Measurements from ENCODE around the gene SSH2.

Gene SSH2

DNA sequence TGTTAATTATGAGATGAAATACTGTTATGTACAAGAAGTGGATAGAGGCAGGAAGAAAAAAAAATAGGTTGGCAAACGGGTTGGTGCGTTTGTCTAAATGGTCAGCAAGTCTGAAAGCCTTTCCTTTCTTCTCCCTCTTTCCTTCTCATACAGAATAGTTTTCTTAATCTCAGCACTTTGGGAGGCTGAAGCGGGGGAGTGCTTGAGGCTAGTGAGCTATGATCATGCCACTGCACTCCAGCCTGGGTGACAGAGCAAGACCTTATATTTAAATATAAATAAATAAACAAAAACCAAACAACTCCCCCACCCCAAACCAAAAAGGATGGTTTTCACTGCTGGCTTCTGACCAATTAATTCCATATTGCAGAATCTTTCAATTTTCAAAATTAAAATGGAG lies 232.7 kb downstream of the SSH2 start:
- H3K9me3 ChIP-seq (ENCODE audit: severe bottlenecking) = no peaks in the 10 kb centered on the region
- TF ChIP-seq, protein P1, sequence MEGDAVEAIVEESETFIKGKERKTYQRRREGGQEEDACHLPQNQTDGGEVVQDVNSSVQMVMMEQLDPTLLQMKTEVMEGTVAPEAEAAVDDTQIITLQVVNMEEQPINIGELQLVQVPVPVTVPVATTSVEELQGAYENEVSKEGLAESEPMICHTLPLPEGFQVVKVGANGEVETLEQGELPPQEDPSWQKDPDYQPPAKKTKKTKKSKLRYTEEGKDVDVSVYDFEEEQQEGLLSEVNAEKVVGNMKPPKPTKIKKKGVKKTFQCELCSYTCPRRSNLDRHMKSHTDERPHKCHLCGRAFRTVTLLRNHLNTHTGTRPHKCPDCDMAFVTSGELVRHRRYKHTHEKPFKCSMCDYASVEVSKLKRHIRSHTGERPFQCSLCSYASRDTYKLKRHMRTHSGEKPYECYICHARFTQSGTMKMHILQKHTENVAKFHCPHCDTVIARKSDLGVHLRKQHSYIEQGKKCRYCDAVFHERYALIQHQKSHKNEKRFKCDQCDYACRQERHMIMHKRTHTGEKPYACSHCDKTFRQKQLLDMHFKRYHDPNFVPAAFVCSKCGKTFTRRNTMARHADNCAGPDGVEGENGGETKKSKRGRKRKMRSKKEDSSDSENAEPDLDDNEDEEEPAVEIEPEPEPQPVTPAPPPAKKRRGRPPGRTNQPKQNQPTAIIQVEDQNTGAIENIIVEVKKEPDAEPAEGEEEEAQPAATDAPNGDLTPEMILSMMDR (IDR thresholded peaks at IDR 0.05; ENCODE audit: low read depth, low read length) = no peak

DNA sequence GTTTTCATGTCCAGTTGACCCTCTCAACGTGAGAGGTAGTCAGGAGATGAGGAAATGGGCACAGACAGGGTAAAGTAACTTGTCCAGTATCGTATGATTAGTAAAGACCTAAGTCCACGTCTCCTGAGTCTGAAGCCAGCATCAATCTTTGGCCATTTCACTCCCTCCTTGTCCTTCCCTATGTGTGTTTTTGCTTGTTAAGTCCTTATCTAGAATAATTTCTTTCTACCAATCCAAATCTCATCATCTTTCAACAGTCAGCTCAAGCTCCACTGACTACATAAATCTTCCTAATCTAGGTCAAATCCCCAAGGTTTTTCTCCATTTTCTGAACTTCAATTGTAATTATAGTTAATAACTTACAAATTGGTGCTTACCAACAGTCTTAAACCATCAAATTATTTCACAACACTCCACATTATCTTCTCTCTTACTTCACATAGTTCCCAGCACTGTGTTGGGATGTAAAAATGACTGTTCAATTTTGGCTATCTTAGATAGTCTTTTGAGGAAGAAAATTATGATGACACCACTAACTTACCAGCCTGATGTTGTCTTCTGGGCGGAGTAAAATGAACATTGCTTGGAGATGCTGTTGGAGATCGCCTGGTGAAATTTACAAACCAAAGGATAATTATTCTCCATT lies 235.0 kb downstream of the SSH2 start:
- Histone ChIP-seq H3K9me3 (ENCODE audit: severe bottlenecking) (no peaks in the 10 kb centered on the region), H3K27me3 (ENCODE audit: insufficient read depth, low read depth, severe bottlenecking) (no peaks in the 10 kb centered on the region), H3K27ac (no peak overlapping the region), H3K36me3 (peaks cover 7% of the 10 kb centered on the region), H3K4me3 (ENCODE audit: low read depth, low read length) (no peak overlapping the region)
- TF ChIP-seq, protein P1 (IDR thresholded peaks at IDR 0.05; ENCODE audit: low read depth, low read length) = no peak
- DNase-seq = no peak

More for the DNA sequence above, 232.7 kb downstream of the SSH2 start:
- Histone ChIP-seq H3K36me3 (peaks cover 13% of the 10 kb centered on the region), H3K27ac (no peak overlapping the region), H3K27me3 (ENCODE audit: insufficient read depth, low read depth, severe bottlenecking) (no peaks in the 10 kb centered on the region), H3K4me3 (ENCODE audit: low read depth, low read length) (no peak overlapping the region)
- DNase-seq = no peak

GRCh38 chr17:29693751-29694150 lies 236.3 kb downstream of the SSH2 start:
- TF ChIP-seq, protein P1 (IDR thresholded peaks at IDR 0.05; ENCODE audit: low read depth, low read length) = no peak
- peaks cover 7% of the 10 kb centered on the region for H3K36me3 ChIP-seq
- H3K9me3 ChIP-seq (ENCODE audit: severe bottlenecking) = no peaks in the 10 kb centered on the region
- no peaks in the 10 kb centered on the region for H3K27me3 ChIP-seq (ENCODE audit: insufficient read depth, low read depth, severe bottlenecking)
- no peak overlapping the region for H3K27ac ChIP-seq
- DNase-seq = no peak
- H3K4me3 ChIP-seq (ENCODE audit: low read depth, low read length) = no peak overlapping the region

- Histone ChIP-seq H3K9me3 (ENCODE audit: severe bottlenecking) (no peaks in the 10 kb centered on the region), H3K27ac (no peak overlapping the region), H3K36me3 (peaks cover 3% of the 10 kb centered on the region), H3K27me3 (ENCODE audit: insufficient read depth, low read depth, severe bottlenecking) (no peaks in the 10 kb centered on the region), H3K4me3 (ENCODE audit: low read depth, low read length) (no peak overlapping the region)
- TF ChIP-seq, protein P1 (IDR thresholded peaks at IDR 0.05; ENCODE audit: low read depth, low read length) = no peak
- no peak for DNase-seq
Measured at GRCh38 chr17:29687596-29687995, 242.4 kb downstream of the SSH2 start.

- no peaks in the 10 kb centered on the region for H3K27me3 ChIP-seq (ENCODE audit: insufficient read depth, low read depth, severe bottlenecking)
- H3K9me3 ChIP-seq (ENCODE audit: severe bottlenecking) = no peaks in the 10 kb centered on the region
- TF ChIP-seq, protein P1 (IDR thresholded peaks at IDR 0.05; ENCODE audit: low read depth, low read length) = no peak
- no peak overlapping the region for H3K27ac ChIP-seq
- no peak for DNase-seq
- H3K4me3 ChIP-seq (ENCODE audit: low read depth, low read length) = no peak overlapping the region
- H3K36me3 ChIP-seq = no peaks in the 10 kb centered on the region
Measured at GRCh38 chr17:29686993-29687590, 242.9 kb downstream of the SSH2 start.

Measured in WERI-Rb-1 (cell line).